HepG2 (cell line): Measurements from ENCODE around the gene UCKL1. TPM values are rescaled to one million over a fixed set of nuclear protein-coding genes. Genes with fewer than 3 reads are reported as not detected.

Source experiments
- ATAD3A ChIP-seq: sonication (generic); formaldehyde crosslinking; IDR thresholded peaks from 2 replicates; pipeline ENCODE4 v1.4.0; 2020; ENCODE audit warnings: missing genetic modification reagents
- BRD4 ChIP-seq: sonication (generic); formaldehyde crosslinking; IDR thresholded peaks from 2 replicates; pipeline ENCODE4 v1.4.0; 2020; ENCODE audit warnings: missing genetic modification reagents
- DMTF1 ChIP-seq: sonication (generic); formaldehyde crosslinking; IDR thresholded peaks from 2 replicates; pipeline ENCODE4 v1.4.0; 2020; ENCODE audit warnings: mild to moderate bottlenecking, missing genetic modification reagents
- ETV5 ChIP-seq: IDR thresholded peaks from 2 replicates; pipeline ENCODE4 v1.6.1; 2018; ENCODE audit warnings: missing biosample characterization, missing genetic modification reagents, inconsistent platforms, borderline replicate concordance
- GFI1 ChIP-seq: sonication (generic); formaldehyde crosslinking; IDR thresholded peaks from 2 replicates; pipeline ENCODE4 v1.5.0; 2020; ENCODE audit warnings: missing genetic modification reagents, mild to moderate bottlenecking, borderline replicate concordance
- GTF3A ChIP-seq: sonication (generic); formaldehyde crosslinking; conservative IDR thresholded peaks from 2 replicates; pipeline ENCODE4 v1.4.0; 2020; ENCODE audit warnings: mild to moderate bottlenecking, missing genetic modification reagents
- HOXA3 ChIP-seq: sonication (generic); formaldehyde crosslinking; IDR thresholded peaks from 2 replicates; pipeline ENCODE4 v1.5.0; 2020; ENCODE audit warnings: missing genetic modification reagents
- KDM1A ChIP-seq: IDR thresholded peaks from 2 replicates; pipeline ENCODE4 v1.6.1; 2016; ENCODE audit warnings: missing compliant biosample characterization
- LCORL ChIP-seq, 2 experiments: fragments of 450-650 bp in 1 of 2; sonication (generic) in 1 of 2; formaldehyde crosslinking in 1 of 2; IDR thresholded peaks; 2 replicates each; pipeline versions ENCODE4 v1.5.0 to v1.6.1; 2017 to 2020; ENCODE audit warnings: antibody characterized with exemption in 1 of 2, missing genetic modification reagents in 1 of 2
- MYPOP ChIP-seq: sonication (generic); formaldehyde crosslinking; IDR thresholded peaks from 2 replicates; pipeline ENCODE4 v1.8.1; 2023; ENCODE audit warnings: mild to moderate bottlenecking, moderate library complexity, missing genetic modification reagents
- NFIC ChIP-seq: IDR thresholded peaks from 2 replicates; pipeline ENCODE4 v1.6.1; 2012; ENCODE audit warnings: mild to moderate bottlenecking, low read length, inconsistent platforms
- RARG ChIP-seq: sonication (generic); formaldehyde crosslinking; IDR thresholded peaks from 2 replicates; pipeline ENCODE4 v1.4.0; 2020; ENCODE audit warnings: low read depth, mild to moderate bottlenecking, missing genetic modification reagents
- SCMH1 ChIP-seq: sonication (generic); formaldehyde crosslinking; IDR thresholded peaks from 2 replicates; pipeline ENCODE4 v1.9.0; 2021; ENCODE audit warnings: missing genetic modification reagents, mild to moderate bottlenecking, borderline replicate concordance
- SMAD9 ChIP-seq: sonication (generic); formaldehyde crosslinking; IDR thresholded peaks from 2 replicates; pipeline ENCODE4 v1.5.1; 2020; ENCODE audit warnings: mild to moderate bottlenecking, missing genetic modification reagents
- TEF ChIP-seq: sonication (generic); formaldehyde crosslinking; IDR thresholded peaks from 2 replicates; pipeline ENCODE4 v1.5.0; 2020; ENCODE audit warnings: missing genetic modification reagents
- ZBTB21 ChIP-seq: sonication (generic); formaldehyde crosslinking; IDR thresholded peaks from 2 replicates; pipeline ENCODE4 v1.4.0; 2020; ENCODE audit warnings: missing genetic modification reagents
- ZNF24 ChIP-seq: fragments of 450-650 bp; IDR thresholded peaks from 2 replicates; pipeline ENCODE4 v1.6.1; 2017; ENCODE audit warnings: antibody characterized with exemption, mild to moderate bottlenecking
- ZNF280D ChIP-seq: sonication (generic); formaldehyde crosslinking; IDR thresholded peaks from 2 replicates; pipeline ENCODE4 v1.5.1; 2020; ENCODE audit warnings: mild to moderate bottlenecking, missing genetic modification reagents
- ZNF547 ChIP-seq: sonication (generic); formaldehyde crosslinking; IDR thresholded peaks from 2 replicates; pipeline ENCODE4 v1.5.1; 2020; ENCODE audit warnings: mild to moderate bottlenecking, missing genetic modification reagents
- ZNF615 ChIP-seq: sonication (generic); formaldehyde crosslinking; IDR thresholded peaks from 2 replicates; pipeline ENCODE4 v1.5.0; 2020; ENCODE audit warnings: mild to moderate bottlenecking, missing genetic modification reagents, borderline replicate concordance
- ZNF746 ChIP-seq: sonication (generic); formaldehyde crosslinking; IDR thresholded peaks from 2 replicates; pipeline ENCODE4 v1.8.0; 2022; ENCODE audit warnings: mild to moderate bottlenecking, missing genetic modification reagents
- ZNF839 ChIP-seq: sonication (generic); formaldehyde crosslinking; IDR thresholded peaks from 2 replicates; pipeline ENCODE4 v1.4.0; 2020; ENCODE audit warnings: missing genetic modification reagents, mild to moderate bottlenecking, borderline replicate concordance
- polyA plus RNA-seq, 8 experiments: library from polyadenylated mRNA; depleted of rRNA in 3 of 8; stranded (reverse) in 7 of 8; unstranded in 1 of 8; fragments of >200 nt; fragmentation: Illumina TruSeq in 4 of 8; extraction: Trizol in 4 of 8; gene quantifications; 2 replicates each; pipeline versions ENCODE4 v1.2.1 to v1.2.3, GENCODE V29; 2011 to 2016; ENCODE audit warnings: low read depth in 4 of 8, missing spikeins in 1 of 8, mixed read lengths in 1 of 8; ENCODE audit not compliant: insufficient read depth in 1 of 8
- total RNA-seq, 5 experiments: library from RNA; depleted of rRNA; stranded (reverse); fragments of >200 nt; fragmentation: Illumina TruSeq; extraction: Trizol; gene quantifications; 2 replicates each; pipeline ENCODE4 v1.2.3, GENCODE V29; 2016; ENCODE audit warnings: low read depth in 1 of 5
- TF ChIP-seq, protein P1 (sequence below): sonication (generic); formaldehyde crosslinking; IDR thresholded peaks from 2 replicates; pipeline ENCODE4 v1.8.1; 2023; ENCODE audit warnings: missing genetic modification reagents, mild to moderate bottlenecking, borderline replicate concordance

The UCKL1 gene
- total and polyA plus RNA-seq, 2 of the 13 experiments (the other 11 are each of a cell fraction or from before 2014, with no cell fraction given), result 50.2 to 126 TPM

DNA sequence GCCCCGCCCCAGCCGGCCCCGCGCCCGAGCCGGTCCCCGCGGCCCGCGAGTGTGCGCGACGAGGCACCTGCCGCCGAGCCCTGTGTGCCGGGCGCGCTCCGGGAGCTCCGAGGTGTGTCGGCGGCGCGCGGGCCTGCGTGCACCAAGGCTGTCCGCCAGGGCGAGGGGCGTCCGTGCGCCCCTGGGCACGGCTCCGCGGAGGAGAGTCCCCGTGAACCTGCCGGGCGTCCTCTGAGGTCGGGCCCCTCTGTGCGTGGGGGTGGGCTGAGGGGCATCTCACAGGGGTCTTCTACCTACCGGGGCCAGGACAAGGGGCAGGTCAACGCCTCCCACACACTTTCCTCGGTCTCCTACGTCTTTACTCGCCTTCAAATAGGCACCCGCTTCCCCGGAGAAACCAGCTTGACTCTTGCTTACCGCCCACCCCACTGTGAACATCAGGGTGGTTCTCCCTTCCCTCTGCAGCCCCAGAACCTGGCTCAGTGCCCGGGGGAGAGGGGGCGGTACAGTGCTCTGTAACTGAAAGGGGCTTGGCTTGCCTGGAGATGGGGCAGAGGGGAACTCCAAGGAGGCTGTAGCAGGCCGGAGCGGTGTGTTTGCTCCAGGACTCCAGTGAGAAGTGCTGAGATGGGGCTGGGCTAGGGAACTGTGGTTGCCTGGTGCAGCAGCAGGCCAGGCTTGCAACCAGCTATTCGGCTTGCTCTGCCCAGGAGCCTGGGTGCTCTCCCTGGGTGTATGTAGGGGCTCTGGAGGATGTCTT, 23.5 kb upstream of the UCKL1 start, which contains the start of gene SAMD10 (continued):
- TF ChIP-seq RARG (CRISPR knock-in tag), result no peak
- no peak for TF ChIP-seq SCMH1 (CRISPR knock-in tag)
- no peak for TF ChIP-seq SMAD9
- TF ChIP-seq HOXA3 (CRISPR knock-in tag), result peak; percentile 50; the same call in 1 of the 2 replicates
- no peak for TF ChIP-seq DMTF1 (CRISPR knock-in tag)
- TF ChIP-seq ZNF280D, result no peak
- TF ChIP-seq KDM1A (CRISPR knock-in tag), result no peak
- no peak for TF ChIP-seq TEF (CRISPR knock-in tag)
- no peak for TF ChIP-seq ZNF615 (CRISPR knock-in tag)
- peak; percentile 84; the same call in 1 of the 2 replicates for TF ChIP-seq ZNF839 (CRISPR knock-in tag)
- no peak for TF ChIP-seq ZNF24
- no peak; the same call in 1 of the 2 replicates for TF ChIP-seq ETV5 (CRISPR knock-in tag)
- TF ChIP-seq GFI1, result no peak; the same call in 1 of the 2 replicates
- peak; percentile 45; the same call in 1 of the 2 replicates for TF ChIP-seq ZNF746 (CRISPR knock-in tag)
- TF ChIP-seq BRD4 (CRISPR knock-in tag), result peak; percentile 39; the same call in 1 of the 2 replicates
- no peak for TF ChIP-seq NFIC
- no peak for TF ChIP-seq ZBTB21 (CRISPR knock-in tag)
- TF ChIP-seq GTF3A (CRISPR knock-in tag), result no peak
- no peak for TF ChIP-seq LCORL (IDR thresholded peaks at IDR 0.05)
- TF ChIP-seq LCORL (CRISPR knock-in tag; IDR thresholded peaks at IDR 0.05), result peak; percentile 31
- TF ChIP-seq MYPOP (CRISPR knock-in tag), result peak; percentile 74; the same call in 1 of the 2 replicates
- TF ChIP-seq, protein P1, sequence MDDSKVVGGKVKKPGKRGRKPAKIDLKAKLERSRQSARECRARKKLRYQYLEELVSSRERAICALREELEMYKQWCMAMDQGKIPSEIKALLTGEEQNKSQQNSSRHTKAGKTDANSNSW (CRISPR knock-in tag), result no peak; the same call in 1 of the 2 replicates
- peak; percentile 50; the same call in 1 of the 2 replicates for TF ChIP-seq ZNF547
- no peak for TF ChIP-seq ATAD3A (CRISPR knock-in tag)
